ENCODE results near the gene IPO7.

DNA sequence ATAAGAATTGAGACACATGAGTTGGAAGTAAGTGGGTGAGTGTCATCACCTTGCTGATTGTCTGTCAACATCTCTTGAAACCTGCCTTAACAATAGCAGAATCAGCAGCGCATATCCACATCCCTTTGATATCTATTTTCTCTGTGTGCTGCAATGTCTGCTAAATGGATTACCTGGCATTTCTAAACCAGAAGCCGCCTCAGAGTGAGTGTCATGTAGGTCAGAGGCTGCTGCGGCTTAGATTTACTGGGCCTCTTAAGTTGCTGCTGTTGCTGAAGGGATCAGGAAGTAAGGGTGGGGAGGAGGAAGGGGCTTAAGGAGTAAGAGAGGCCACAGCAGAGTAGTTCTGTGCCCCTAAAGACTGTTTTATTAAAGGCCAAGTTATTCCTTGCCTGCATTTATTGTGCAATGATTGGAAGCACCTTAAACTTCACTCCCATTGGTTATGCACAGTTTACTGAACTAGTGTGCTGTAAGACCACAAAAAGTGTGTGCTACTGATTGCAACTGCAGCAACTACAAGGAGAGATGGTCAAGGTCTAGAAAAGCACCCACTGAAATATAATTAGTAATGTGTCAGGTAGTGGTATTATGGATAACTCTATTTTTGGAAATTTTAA is 40.3 kb upstream of the IPO7 start:
- TF ChIP-seq, protein P1, sequence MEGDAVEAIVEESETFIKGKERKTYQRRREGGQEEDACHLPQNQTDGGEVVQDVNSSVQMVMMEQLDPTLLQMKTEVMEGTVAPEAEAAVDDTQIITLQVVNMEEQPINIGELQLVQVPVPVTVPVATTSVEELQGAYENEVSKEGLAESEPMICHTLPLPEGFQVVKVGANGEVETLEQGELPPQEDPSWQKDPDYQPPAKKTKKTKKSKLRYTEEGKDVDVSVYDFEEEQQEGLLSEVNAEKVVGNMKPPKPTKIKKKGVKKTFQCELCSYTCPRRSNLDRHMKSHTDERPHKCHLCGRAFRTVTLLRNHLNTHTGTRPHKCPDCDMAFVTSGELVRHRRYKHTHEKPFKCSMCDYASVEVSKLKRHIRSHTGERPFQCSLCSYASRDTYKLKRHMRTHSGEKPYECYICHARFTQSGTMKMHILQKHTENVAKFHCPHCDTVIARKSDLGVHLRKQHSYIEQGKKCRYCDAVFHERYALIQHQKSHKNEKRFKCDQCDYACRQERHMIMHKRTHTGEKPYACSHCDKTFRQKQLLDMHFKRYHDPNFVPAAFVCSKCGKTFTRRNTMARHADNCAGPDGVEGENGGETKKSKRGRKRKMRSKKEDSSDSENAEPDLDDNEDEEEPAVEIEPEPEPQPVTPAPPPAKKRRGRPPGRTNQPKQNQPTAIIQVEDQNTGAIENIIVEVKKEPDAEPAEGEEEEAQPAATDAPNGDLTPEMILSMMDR (IDR thresholded peaks at IDR 0.05) = no peak
- TF ChIP-seq POLR2AphosphoS5 (IDR thresholded peaks at IDR 0.05; ENCODE audit: insufficient read depth in 1 of 2, low read depth in 1 of 2) (no peak), POLR2A (IDR thresholded peaks at IDR 0.05) (no peak)

All from vagina (tissue), 2 donors.